Subcutaneous abdominal adipose tissue (tissue), 5 donors: ENCODE data around the gene ARHGEF4.

Experiments
- H3K27ac ChIP-seq: one replicate; pipeline ENCODE4 v1.7.0; 2013; ENCODE audit warnings: low read depth, mild to moderate bottlenecking, inconsistent platforms, low read length, moderate library complexity
- H3K27me3 ChIP-seq, 5 donors: one replicate each; pipeline ENCODE4 v1.7.0; 2013; ENCODE audit warnings: low read length in 5 of 5, inconsistent platforms in 1 of 5; ENCODE audit not compliant: control insufficient read depth in 5 of 5, insufficient read depth in 4 of 5
- H3K36me3 ChIP-seq, 5 donors: one replicate each; pipeline ENCODE4 v1.7.0; 2013; ENCODE audit warnings: low read length in 5 of 5; ENCODE audit not compliant: control insufficient read depth in 5 of 5, insufficient read depth in 5 of 5
- H3K4me1 ChIP-seq, 5 donors: one replicate each; pipeline ENCODE4 v1.7.0; 2013; ENCODE audit warnings: low read length in 5 of 5, mild to moderate bottlenecking in 3 of 5, moderate library complexity in 1 of 5; ENCODE audit not compliant: control insufficient read depth in 5 of 5, insufficient read depth in 5 of 5
- H3K4me3 ChIP-seq, 5 donors: one replicate each; pipeline ENCODE4 v1.7.0; 2013; ENCODE audit warnings: low read length in 5 of 5, low read depth in 1 of 5
- H3K9ac ChIP-seq, 5 donors: one replicate each; pipeline ENCODE4 v1.7.0; 2013; ENCODE audit warnings: low read length in 5 of 5, mild to moderate bottlenecking in 4 of 5, moderate library complexity in 3 of 5
- H3K9me3 ChIP-seq, 5 donors: one replicate each; pipeline ENCODE4 v1.7.0; 2013; ENCODE audit warnings: low read length in 5 of 5; ENCODE audit not compliant: control insufficient read depth in 5 of 5
- donor health status: healthy.
- donor health status: healthy.
- donor health status: healthy.
- donor health status: healthy.
- donor health status: healthy.

Gene ARHGEF4

GRCh38 chr2:130850788-130851623, 14.3 kb downstream of the ARHGEF4 start:
- no peaks in the 10 kb centered on the region for H3K4me1 ChIP-seq
- H3K36me3 ChIP-seq: no peaks in the 10 kb centered on the region
- H3K9me3 ChIP-seq: peaks cover 0 to 4% (median 0%) of the 10 kb centered on the region in 5 donors
- no peak overlapping the region for H3K9ac ChIP-seq
- H3K4me3 ChIP-seq: no peak overlapping the region
- H3K27ac ChIP-seq: no peak overlapping the region
- peaks cover 0 to 11% (median 6%) of the 10 kb centered on the region in 5 donors for H3K27me3 ChIP-seq

DNA sequence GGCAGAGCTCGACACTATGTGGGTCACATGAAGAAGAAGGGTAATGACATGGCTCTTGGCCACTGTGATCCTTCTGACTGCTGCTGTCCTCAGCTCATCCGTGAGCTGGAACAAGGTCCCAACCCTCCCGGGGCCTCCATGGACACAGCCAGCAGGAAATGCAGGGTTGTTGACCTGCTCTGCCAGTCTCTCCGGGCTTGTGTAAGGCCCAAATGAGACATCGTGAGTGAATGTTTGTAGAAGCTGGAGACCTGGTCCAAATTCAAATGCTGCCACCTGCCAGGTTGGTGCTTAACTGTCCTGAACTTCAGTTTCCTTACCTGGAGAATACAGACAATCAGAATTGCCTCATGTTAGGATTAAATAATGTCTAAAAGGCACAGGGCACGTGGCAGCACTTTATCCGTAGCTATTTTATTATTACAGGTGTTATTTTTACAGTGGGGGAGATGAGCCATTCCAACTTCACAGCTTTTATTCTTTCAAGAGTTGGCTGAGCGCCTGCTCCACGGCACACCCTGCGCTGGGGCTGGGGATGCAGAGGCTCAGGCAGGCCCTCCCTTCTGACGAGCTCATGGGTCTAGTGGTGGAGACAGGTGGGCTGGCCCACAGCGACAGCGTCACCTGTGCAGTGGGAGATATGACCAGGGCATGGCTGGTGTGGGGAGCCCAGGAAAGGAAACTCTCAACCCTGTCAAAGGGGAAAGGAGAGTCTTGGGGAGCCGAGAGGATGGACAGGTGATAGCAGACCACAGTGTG, 15.1 kb downstream of the ARHGEF4 start:
- Histone ChIP-seq H3K27ac (no peak overlapping the region), H3K4me1 (no peaks in the 10 kb centered on the region), H3K27me3 (peaks cover 0 to 11% (median 6%) of the 10 kb centered on the region in 5 donors), H3K9me3 (peaks cover 0 to 4% (median 0%) of the 10 kb centered on the region in 5 donors), H3K36me3 (no peaks in the 10 kb centered on the region), H3K4me3 (no peak overlapping the region), H3K9ac (no peak overlapping the region)

GRCh38 chr2:130852521-130853115, 15.9 kb downstream of the ARHGEF4 start:
- H3K27ac ChIP-seq: no peak overlapping the region
- peaks cover 0 to 11% (median 6%) of the 10 kb centered on the region in 5 donors for H3K27me3 ChIP-seq
- no peak overlapping the region for H3K9ac ChIP-seq
- no peaks in the 10 kb centered on the region for H3K36me3 ChIP-seq
- peaks cover 0 to 4% (median 0%) of the 10 kb centered on the region in 5 donors for H3K9me3 ChIP-seq
- no peaks in the 10 kb centered on the region for H3K4me1 ChIP-seq
- H3K4me3 ChIP-seq: no peak overlapping the region

- Histone ChIP-seq H3K4me3 (no peak overlapping the region), H3K4me1 (no peaks in the 10 kb centered on the region), H3K9me3 (peaks cover 0 to 4% (median 0%) of the 10 kb centered on the region in 5 donors), H3K27ac (no peak overlapping the region), H3K27me3 (peaks cover 0 to 11% (median 6%) of the 10 kb centered on the region in 5 donors), H3K9ac (no peak overlapping the region), H3K36me3 (no peaks in the 10 kb centered on the region)
Observed at GRCh38 chr2:130853391-130853790, 16.7 kb downstream of the ARHGEF4 start.

GRCh38 chr2:130854301-130854700, 17.6 kb downstream of the ARHGEF4 start:
- Histone ChIP-seq H3K4me3 (no peak overlapping the region), H3K9me3 (peaks cover 0 to 4% (median 0%) of the 10 kb centered on the region in 5 donors), H3K27me3 (peaks cover 0 to 11% (median 6%) of the 10 kb centered on the region in 5 donors), H3K9ac (no peak overlapping the region), H3K36me3 (no peaks in the 10 kb centered on the region), H3K27ac (no peak overlapping the region), H3K4me1 (no peaks in the 10 kb centered on the region)

- no peak overlapping the region for H3K4me3 ChIP-seq
- peaks cover 0 to 5% (median 3%) of the 10 kb centered on the region in 5 donors for H3K27me3 ChIP-seq
- H3K9ac ChIP-seq: no peak overlapping the region
- H3K4me1 ChIP-seq: peaks cover 0 to 7% (median 6%) of the 10 kb centered on the region in 5 donors
- H3K36me3 ChIP-seq: no peaks in the 10 kb centered on the region
- no peak overlapping the region for H3K27ac ChIP-seq
- no peaks in the 10 kb centered on the region for H3K9me3 ChIP-seq
Observed at GRCh38 chr2:130864830-130865800, 28.4 kb downstream of the ARHGEF4 start.

- Histone ChIP-seq H3K36me3 (no peaks in the 10 kb centered on the region), H3K4me1 (peaks cover 0 to 6% (median 5%) of the 10 kb centered on the region in 5 donors), H3K27ac (no peak overlapping the region), H3K4me3 (no peak overlapping the region), H3K9me3 (no peaks in the 10 kb centered on the region), H3K9ac (no peak overlapping the region), H3K27me3 (peaks cover 0 to 7% (median 3%) of the 10 kb centered on the region in 5 donors)
Observed at GRCh38 chr2:130869441-130870160, 32.9 kb downstream of the ARHGEF4 start.

- H3K4me1 ChIP-seq: peaks cover 0 to 1% (median under 1%) of the 10 kb centered on the region in 5 donors
- H3K27me3 ChIP-seq: peaks cover 0 to 7% (median 3%) of the 10 kb centered on the region in 5 donors
- no peak overlapping the region for H3K27ac ChIP-seq
- H3K9ac ChIP-seq: no peak overlapping the region
- H3K4me3 ChIP-seq: no peak overlapping the region
- no peaks in the 10 kb centered on the region for H3K36me3 ChIP-seq
- H3K9me3 ChIP-seq: no peaks in the 10 kb centered on the region
Observed at GRCh38 chr2:130870161-130870485, 33.4 kb downstream of the ARHGEF4 start.

GRCh38 chr2:130870779-130871178, 34.1 kb downstream of the ARHGEF4 start:
- H3K9ac ChIP-seq: no peak overlapping the region
- H3K9me3 ChIP-seq: no peaks in the 10 kb centered on the region
- peaks cover 0 to 9% (median 3%) of the 10 kb centered on the region in 5 donors for H3K27me3 ChIP-seq
- H3K36me3 ChIP-seq: no peaks in the 10 kb centered on the region
- no peak overlapping the region for H3K27ac ChIP-seq
- no peaks in the 10 kb centered on the region for H3K4me1 ChIP-seq
- no peak overlapping the region for H3K4me3 ChIP-seq
